Spleen (tissue), 7 donors: ENCODE measurements around the gene GNAT3.

Source experiments
- CTCF ChIP-seq, 11 experiments: fragments of 200-600 bp in 7 of 11; fragments of 450-650 bp in 4 of 11; sonication (generic) in 4 of 11; IDR thresholded peaks in 8 of 11; conservative IDR thresholded peaks in 3 of 11; 1 replicate in 7 of 11; 2 replicates in 4 of 11; pipeline versions ENCODE4 v1.4.0 to v1.8.0; 2016 to 2021; ENCODE audit warnings: antibody characterized with exemption in 11 of 11, inconsistent platforms in 4 of 11, mild to moderate bottlenecking in 1 of 11
- POLR2A ChIP-seq, 3 donors: fragments of 450-650 bp; IDR thresholded peaks; one replicate each; pipeline ENCODE4 v1.5.1; 2017; ENCODE audit warnings: antibody characterized with exemption in 3 of 3, mild to moderate bottlenecking in 1 of 3
- POLR2AphosphoS5 ChIP-seq, 3 donors: sonication (generic); formaldehyde crosslinking; IDR thresholded peaks; one replicate each; pipeline ENCODE4 v1.5.1; 2017; ENCODE audit warnings: antibody characterized with exemption in 3 of 3
- donor health status: DM: no; HTN: no; CAD: no; lungs with moderate emphysema.
- donor health status: DM: no; HTN: no; CAD: no.
- donor health status: DM: no; HTN: no; CAD: no.

GRCh38 chr7:80429181-80429580, 82.7 kb downstream of the GNAT3 start:
- TF ChIP-seq CTCF (IDR thresholded peaks at IDR 0.05 in 8 of 11, conservative IDR thresholded peaks at IDR 0.05 in 3 of 11) (no peak), POLR2A (IDR thresholded peaks at IDR 0.05) (no peak), POLR2AphosphoS5 (IDR thresholded peaks at IDR 0.05) (no peak)
